NB4 (cell line): ENCODE measurements around the gene GNAO1.

Experiments used
- CTCF ChIP-seq: IDR thresholded peaks from one replicate; pipeline ENCODE4 v1.5.1; 2012; ENCODE audit warnings: low read depth, low read length
- MYC ChIP-seq: IDR thresholded peaks from 2 replicates; pipeline ENCODE4 v1.6.1; 2011; ENCODE audit warnings: low read depth, low read length
- POLR2A ChIP-seq: IDR thresholded peaks from 2 replicates; pipeline ENCODE4 v1.6.1; 2011; ENCODE audit warnings: mild to moderate bottlenecking; ENCODE audit not compliant: insufficient read length; ENCODE audit errors: extremely low read depth
- TF ChIP-seq, protein P1 (sequence below): IDR thresholded peaks from 2 replicates; pipeline ENCODE4 v1.6.1; 2011; ENCODE audit warnings: low read depth, low read length

GRCh38 chr16:56343661-56344517 lies 152.6 kb downstream of the GNAO1 start:
- no peak for TF ChIP-seq CTCF
- no peak for TF ChIP-seq POLR2A
- TF ChIP-seq, protein P1, sequence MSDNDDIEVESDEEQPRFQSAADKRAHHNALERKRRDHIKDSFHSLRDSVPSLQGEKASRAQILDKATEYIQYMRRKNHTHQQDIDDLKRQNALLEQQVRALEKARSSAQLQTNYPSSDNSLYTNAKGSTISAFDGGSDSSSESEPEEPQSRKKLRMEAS = no peak
- TF ChIP-seq MYC = no peak
